ENCODE data around the gene PLA1A. TPM values are rescaled to one million over a fixed set of nuclear protein-coding genes. Genes with fewer than 3 reads are reported as not detected.

The PLA1A gene
- total RNA-seq, 2 experiments from 2014 or later: 0.19 TPM; not detected in 1

GRCh38 chr3:119598410-119599098 is 869 bp downstream of the PLA1A start:
- intact Hi-C loops (cut with micrococcal nuclease): no loop called here
- no peaks in the 10 kb centered on the region for H3K9me3 Mint-ChIP-seq
- CTCF ChIA-PET: no interaction called here
- no peaks in the 10 kb centered on the region for H3K27me3 Mint-ChIP-seq (ENCODE audit: low read depth)
- DNase-seq: no peak
- H3K4me3 Mint-ChIP-seq: no peak overlapping the region
- H3K36me3 Mint-ChIP-seq (ENCODE audit: low read depth): no peaks in the 10 kb centered on the region
- peaks cover 3% of the 10 kb centered on the region for H3K4me1 Mint-ChIP-seq (ENCODE audit: low read depth)
- no peak overlapping the region for H3K27ac Mint-ChIP-seq

- Mint-ChIP-seq H3K9me3 (no peaks in the 10 kb centered on the region), H3K27me3 (ENCODE audit: low read depth) (no peaks in the 10 kb centered on the region), H3K27ac (no peak overlapping the region), H3K36me3 (ENCODE audit: low read depth) (no peaks in the 10 kb centered on the region), H3K4me1 (ENCODE audit: low read depth) (peaks cover 3% of the 10 kb centered on the region), H3K4me3 (no peak overlapping the region)
- CTCF ChIA-PET: interaction anchor here (1.0 to 1.4 kb wide), 2 partner anchors 8 to 27 kb away, joined by 3 to 4 read pairs; no protein-coding TSS in a partner anchor
- DNase-seq: no peak
- intact Hi-C loops (cut with micrococcal nuclease): loop anchor here (1.0 to 10.0 kb wide), 5 partner anchors 17 to 495 kb away; partner anchors contain the start of genes COX17 and GSK3B
These were observed 2.0 kb downstream of the PLA1A start for GRCh38 chr3:119599558-119600174.

GRCh38 chr3:119600732-119601131 is 3.0 kb downstream of the PLA1A start:
- intact Hi-C loops (cut with micrococcal nuclease): loop anchor here (1.0 to 10.0 kb wide), 5 partner anchors 18 to 494 kb away; partner anchors contain the start of genes COX17 and GSK3B
- Mint-ChIP-seq H3K4me3 (no peak overlapping the region), H3K27ac (no peak overlapping the region), H3K4me1 (ENCODE audit: low read depth) (peaks cover 3% of the 10 kb centered on the region), H3K36me3 (ENCODE audit: low read depth) (no peaks in the 10 kb centered on the region), H3K27me3 (ENCODE audit: low read depth) (no peaks in the 10 kb centered on the region), H3K9me3 (no peaks in the 10 kb centered on the region)
- CTCF ChIA-PET: interaction anchor here (0.6 to 1.2 kb wide), 6 partner anchors 10 to 141 kb away, joined by 3 to 4 read pairs (median 3); no protein-coding TSS in a partner anchor
- DNase-seq: peak; percentile 59

- Mint-ChIP-seq H3K36me3 (ENCODE audit: low read depth) (no peaks in the 10 kb centered on the region), H3K27ac (no peak overlapping the region), H3K4me3 (no peak overlapping the region)
These were observed 3.5 kb downstream of the PLA1A start for GRCh38 chr3:119601154-119601553.

GRCh38 chr3:119602676-119603075 is 5.0 kb downstream of the PLA1A start:
- no peak overlapping the region for H3K4me3 Mint-ChIP-seq
- CTCF ChIA-PET: no interaction called here
- no peak for DNase-seq
- peaks cover 1% of the 10 kb centered on the region for H3K27me3 Mint-ChIP-seq (ENCODE audit: low read depth)
- H3K4me1 Mint-ChIP-seq (ENCODE audit: low read depth): peaks cover 3% of the 10 kb centered on the region
- no peak overlapping the region for H3K27ac Mint-ChIP-seq
- intact Hi-C loops (cut with micrococcal nuclease): loop anchor here (10.0 kb wide), 1 partner anchor 492 kb away; the partner anchor contains the start of gene GSK3B
- H3K9me3 Mint-ChIP-seq: no peaks in the 10 kb centered on the region
- no peaks in the 10 kb centered on the region for H3K36me3 Mint-ChIP-seq (ENCODE audit: low read depth)

More at GRCh38 chr3:119601154-119601553, 3.5 kb downstream of the PLA1A start:
- Mint-ChIP-seq H3K4me1 (ENCODE audit: low read depth) (peaks cover 3% of the 10 kb centered on the region), H3K9me3 (no peaks in the 10 kb centered on the region), H3K27me3 (ENCODE audit: low read depth) (no peaks in the 10 kb centered on the region)
- CTCF ChIA-PET: interaction anchor here (0.7 to 1.2 kb wide), 3 partner anchors 21 to 140 kb away, joined by 3 to 4 read pairs (median 3); no protein-coding TSS in a partner anchor
- intact Hi-C loops (cut with micrococcal nuclease): loop anchor here (2.0 to 10.0 kb wide), 3 partner anchors 18 to 494 kb away; partner anchors contain the start of gene GSK3B
- peak; percentile 14 for DNase-seq

- no peak for DNase-seq
- Mint-ChIP-seq H3K27ac (no peak overlapping the region), H3K36me3 (ENCODE audit: low read depth) (no peaks in the 10 kb centered on the region), H3K27me3 (ENCODE audit: low read depth) (peaks cover 12% of the 10 kb centered on the region), H3K9me3 (no peaks in the 10 kb centered on the region), H3K4me3 (no peak overlapping the region), H3K4me1 (ENCODE audit: low read depth) (peaks cover 3% of the 10 kb centered on the region)
- intact Hi-C loops (cut with micrococcal nuclease): loop anchor here (1.0 to 10.0 kb wide), 2 partner anchors 21 to 490 kb away; partner anchors contain the start of gene GSK3B
- CTCF ChIA-PET: interaction anchor here (0.6 kb wide), 2 partner anchors 20 to 282 kb away, joined by 3 to 4 read pairs; no protein-coding TSS in a partner anchor
These were observed 7.2 kb downstream of the PLA1A start for GRCh38 chr3:119604878-119605277.

- H3K36me3 Mint-ChIP-seq (ENCODE audit: low read depth): no peaks in the 10 kb centered on the region
- DNase-seq: no peak
- H3K4me1 Mint-ChIP-seq (ENCODE audit: low read depth): no peaks in the 10 kb centered on the region
- intact Hi-C loops (cut with micrococcal nuclease): loop anchor here (10.0 kb wide), 1 partner anchor 486 kb away; the partner anchor contains the start of gene GSK3B
- H3K27ac Mint-ChIP-seq: no peak overlapping the region
- H3K27me3 Mint-ChIP-seq (ENCODE audit: low read depth): peaks cover 21% of the 10 kb centered on the region
- H3K4me3 Mint-ChIP-seq: no peak overlapping the region
- no peaks in the 10 kb centered on the region for H3K9me3 Mint-ChIP-seq
- CTCF ChIA-PET: no interaction called here
These were observed 10.8 kb downstream of the PLA1A start for GRCh38 chr3:119608405-119609000.

GRCh38 chr3:119609301-119609700 is 11.6 kb downstream of the PLA1A start:
- H3K36me3 Mint-ChIP-seq (ENCODE audit: low read depth): no peaks in the 10 kb centered on the region
- no peaks in the 10 kb centered on the region for H3K9me3 Mint-ChIP-seq
- H3K4me1 Mint-ChIP-seq (ENCODE audit: low read depth): no peaks in the 10 kb centered on the region
- peaks cover 21% of the 10 kb centered on the region for H3K27me3 Mint-ChIP-seq (ENCODE audit: low read depth)
- no peak overlapping the region for H3K4me3 Mint-ChIP-seq
- no peak overlapping the region for H3K27ac Mint-ChIP-seq
- CTCF ChIA-PET: no interaction called here
- DNase-seq: no peak
- intact Hi-C loops (cut with micrococcal nuclease): loop anchor here (10.0 kb wide), 1 partner anchor 486 kb away; the partner anchor contains the start of gene GSK3B

- intact Hi-C loops (cut with micrococcal nuclease): no loop called here
- H3K4me3 Mint-ChIP-seq: no peak overlapping the region
- H3K36me3 Mint-ChIP-seq (ENCODE audit: low read depth): no peaks in the 10 kb centered on the region
- CTCF ChIA-PET: interaction anchor here (0.6 kb wide), 1 partner anchor 60 kb away, joined by 3 read pairs; no protein-coding TSS in a partner anchor
- no peak for DNase-seq
- no peak overlapping the region for H3K27ac Mint-ChIP-seq
- H3K9me3 Mint-ChIP-seq: no peaks in the 10 kb centered on the region
- peaks cover 28% of the 10 kb centered on the region for H3K27me3 Mint-ChIP-seq (ENCODE audit: low read depth)
- H3K4me1 Mint-ChIP-seq (ENCODE audit: low read depth): no peaks in the 10 kb centered on the region
These were observed 14.0 kb downstream of the PLA1A start for GRCh38 chr3:119611664-119612063.

- no peaks in the 10 kb centered on the region for H3K4me1 Mint-ChIP-seq (ENCODE audit: low read depth)
- CTCF ChIA-PET: interaction anchor here (0.6 kb wide), 1 partner anchor 130 kb away, joined by 3 read pairs; no protein-coding TSS in a partner anchor
- H3K4me3 Mint-ChIP-seq: no peak overlapping the region
- no peaks in the 10 kb centered on the region for H3K9me3 Mint-ChIP-seq
- no peaks in the 10 kb centered on the region for H3K36me3 Mint-ChIP-seq (ENCODE audit: low read depth)
- intact Hi-C loops (cut with micrococcal nuclease): no loop called here
- peaks cover 23% of the 10 kb centered on the region for H3K27me3 Mint-ChIP-seq (ENCODE audit: low read depth)
- no peak for DNase-seq
- H3K27ac Mint-ChIP-seq: no peak overlapping the region
These were observed 15.5 kb downstream of the PLA1A start for GRCh38 chr3:119613201-119613600.

- no peaks in the 10 kb centered on the region for H3K36me3 Mint-ChIP-seq (ENCODE audit: low read depth)
- CTCF ChIA-PET: interaction anchor here (0.6 kb wide), 1 partner anchor 129 kb away, joined by 3 read pairs; no protein-coding TSS in a partner anchor
- no peaks in the 10 kb centered on the region for H3K9me3 Mint-ChIP-seq
- H3K27ac Mint-ChIP-seq: no peak overlapping the region
- H3K4me1 Mint-ChIP-seq (ENCODE audit: low read depth): no peaks in the 10 kb centered on the region
- intact Hi-C loops (cut with micrococcal nuclease): no loop called here
- no peak overlapping the region for H3K4me3 Mint-ChIP-seq
- H3K27me3 Mint-ChIP-seq (ENCODE audit: low read depth): peaks cover 18% of the 10 kb centered on the region
- DNase-seq: no peak
These were observed 16.2 kb downstream of the PLA1A start for GRCh38 chr3:119613872-119614271.

GRCh38 chr3:119616056-119616455 is 18.4 kb downstream of the PLA1A start:
- intact Hi-C loops (cut with micrococcal nuclease): no loop called here
- DNase-seq: no peak
- Mint-ChIP-seq H3K9me3 (no peaks in the 10 kb centered on the region), H3K27me3 (ENCODE audit: low read depth) (peaks cover 15% of the 10 kb centered on the region), H3K4me1 (ENCODE audit: low read depth) (no peaks in the 10 kb centered on the region), H3K4me3 (no peak overlapping the region), H3K27ac (no peak overlapping the region), H3K36me3 (ENCODE audit: low read depth) (no peaks in the 10 kb centered on the region)
- CTCF ChIA-PET: no interaction called here

Measured in activated naive CD4-positive, alpha-beta T cell treated with anti-CD3 and anti-CD28 coated beads for 36 hours (primary cell).